Muscle of arm (tissue), 12 donors: ENCODE data around the gene COX7A2L. TPM values are rescaled to one million over a fixed set of nuclear protein-coding genes. Genes with fewer than 3 reads are reported as not detected.

ENCODE experiments used
- DNase-seq: peaks from one replicate; pipeline ENCODE4 v3.0.0-alpha.2; 2013
- polyA plus RNA-seq, 12 donors: library from polyadenylated mRNA; unstranded; fragments of 120-200 nt; gene quantifications; one replicate each; pipeline ENCODE4 v1.2.1, GENCODE V29; 2013; ENCODE audit not compliant: insufficient read length in 12 of 12

COX7A2L gene
- polyA plus RNA-seq, 12 donors = 102 to 180 (median 154) TPM; not detected in 1

DNA sequence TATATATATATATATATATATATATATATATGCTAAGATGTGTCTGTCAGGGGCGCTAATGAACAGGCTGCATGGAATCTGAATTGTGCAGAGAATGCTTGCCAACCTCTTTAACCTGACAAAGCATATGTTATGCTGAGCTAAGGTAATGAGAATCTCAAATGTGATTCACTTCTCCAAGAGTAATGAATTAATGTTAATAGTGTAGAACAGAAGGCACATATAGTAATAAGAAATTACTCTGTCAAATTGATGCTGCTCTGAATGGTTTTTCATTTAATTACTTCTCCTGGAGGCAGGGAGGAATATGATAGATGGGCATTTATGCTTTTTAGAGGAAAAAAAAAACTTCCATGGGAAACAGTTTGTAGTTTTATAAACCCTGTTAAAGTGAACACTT is 35.4 kb downstream of the COX7A2L start:
- no peak for DNase-seq

- DNase-seq = no peak
Observed at GRCh38 chr2:42324949-42325348, 36.1 kb downstream of the COX7A2L start.

DNA sequence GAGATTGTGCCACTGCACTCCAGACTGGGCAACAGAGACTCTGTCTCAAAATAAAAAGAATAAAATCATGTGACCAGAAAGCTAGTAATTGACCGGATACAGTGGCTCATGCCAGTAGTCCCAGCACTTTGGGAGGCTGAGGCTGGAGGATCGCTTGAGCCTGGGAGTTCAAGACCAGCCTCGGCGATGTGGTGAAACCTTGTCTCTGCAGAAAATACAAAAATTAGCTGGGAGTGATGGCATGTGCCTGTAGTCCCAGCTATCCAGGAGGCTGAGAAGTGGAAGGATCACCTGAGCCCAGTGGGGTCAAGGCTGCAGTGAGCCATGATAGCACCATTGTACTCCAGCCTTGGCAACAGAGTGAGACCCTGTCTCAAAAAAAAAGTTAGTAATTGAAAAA is 36.8 kb downstream of the COX7A2L start:
- DNase-seq = no peak

DNA sequence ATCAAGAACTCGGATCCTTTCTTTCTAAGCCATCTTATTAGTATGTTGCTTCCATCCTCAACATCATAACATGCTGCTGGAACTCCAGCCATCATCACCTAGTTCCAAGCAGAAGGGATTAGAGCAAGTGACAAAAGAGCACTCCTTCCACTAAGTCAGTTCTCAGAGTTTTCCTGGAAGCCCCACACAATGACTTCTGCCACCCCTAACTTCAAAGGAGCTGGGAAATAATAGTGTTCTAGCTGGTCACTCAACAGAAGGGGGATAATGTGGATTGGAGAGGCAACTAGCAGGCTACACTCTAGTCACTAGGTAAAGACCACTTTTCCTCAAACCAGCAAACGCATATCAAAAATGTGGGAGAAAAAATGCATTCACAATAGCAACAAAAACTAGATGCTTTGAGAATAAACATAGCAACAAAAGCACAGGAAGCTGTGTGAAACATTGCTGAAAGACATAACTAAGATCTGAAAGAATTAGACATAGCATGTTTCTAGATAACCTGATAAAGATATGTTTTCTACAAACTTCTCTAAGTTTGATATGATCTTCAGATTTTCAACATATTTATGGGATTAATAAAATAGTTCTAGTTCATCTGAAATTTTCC is 39.5 kb downstream of the COX7A2L start:
- DNase-seq = no peak

DNA sequence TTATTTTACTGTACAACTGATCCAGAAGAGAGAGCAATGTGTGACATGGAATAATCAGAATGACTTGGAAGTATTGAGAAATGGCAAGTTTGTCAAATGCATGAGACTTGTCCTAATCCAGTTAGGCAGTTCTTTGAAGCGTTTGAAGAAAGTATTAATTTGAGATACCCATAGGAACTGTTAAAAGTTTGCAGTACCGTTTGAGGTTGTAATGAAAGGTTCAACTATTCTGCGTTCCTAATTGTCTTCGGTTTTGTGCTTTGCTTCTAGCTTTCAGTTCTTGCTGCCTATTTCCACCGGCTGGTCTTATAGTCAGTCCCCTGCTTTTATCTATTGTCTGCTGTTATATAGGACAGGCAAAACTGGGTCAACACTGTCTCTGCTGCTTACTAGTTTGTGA is 41.8 kb downstream of the COX7A2L start:
- no peak for DNase-seq

GRCh38 chr2:42317945-42318344 is 43.1 kb downstream of the COX7A2L start:
- no peak for DNase-seq

GRCh38 chr2:42317486-42317885 is 43.5 kb downstream of the COX7A2L start:
- no peak for DNase-seq

DNA sequence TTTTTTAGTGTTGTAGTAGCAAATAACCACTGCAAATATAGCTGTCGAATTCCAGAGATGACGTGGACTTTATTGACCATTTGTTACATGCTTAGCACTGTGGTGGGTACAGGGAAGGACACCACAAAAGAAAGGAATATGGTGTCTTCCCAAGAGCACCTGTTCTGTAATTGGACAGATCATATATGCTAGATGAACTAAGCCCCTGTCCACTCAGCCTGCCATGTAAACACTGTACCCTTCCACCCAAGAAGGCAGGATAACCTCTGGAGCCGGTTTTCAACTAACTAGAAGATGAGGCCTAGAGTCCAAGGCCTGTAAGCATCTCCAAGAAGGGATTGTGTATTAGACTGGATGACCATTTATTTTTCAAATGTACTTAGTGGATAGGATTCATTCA is 44.1 kb downstream of the COX7A2L start:
- DNase-seq = no peak

- DNase-seq = no peak
Observed at GRCh38 chr2:42315844-42316470, 45.1 kb downstream of the COX7A2L start.

DNA sequence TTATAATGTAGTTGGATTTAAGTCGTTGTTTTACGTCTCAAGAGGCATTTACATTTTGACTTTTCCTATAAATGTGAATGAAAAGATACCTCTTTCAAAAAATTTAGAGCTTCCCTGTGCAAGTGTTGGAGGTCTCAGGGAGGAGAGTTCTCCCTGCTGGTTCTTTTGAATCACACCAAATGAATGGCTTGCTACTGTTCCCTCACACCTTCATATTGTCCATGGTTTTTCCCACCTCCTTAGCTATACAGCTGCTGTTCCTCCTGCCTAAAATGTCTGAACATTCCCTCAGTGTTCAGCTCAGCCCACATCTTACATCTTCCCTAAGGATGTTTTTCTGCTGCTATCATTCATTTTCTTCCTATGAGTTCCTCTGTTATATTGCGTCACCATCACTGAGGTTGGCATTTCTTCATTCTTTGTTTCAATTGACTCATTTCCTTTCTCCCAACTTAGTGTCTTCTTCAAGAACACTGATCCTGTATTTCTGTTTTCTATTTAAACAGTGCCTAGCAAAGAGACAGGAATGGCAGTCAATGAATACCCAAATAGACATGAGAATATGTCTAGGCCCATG is 46.0 kb downstream of the COX7A2L start:
- DNase-seq = no peak

- DNase-seq = no peak
Observed at GRCh38 chr2:42312106-42312505, 48.9 kb downstream of the COX7A2L start.

- no peak for DNase-seq
Observed at GRCh38 chr2:42310007-42310515, 51.0 kb downstream of the COX7A2L start.

GRCh38 chr2:42309366-42309765 is 51.7 kb downstream of the COX7A2L start:
- no peak for DNase-seq

DNA sequence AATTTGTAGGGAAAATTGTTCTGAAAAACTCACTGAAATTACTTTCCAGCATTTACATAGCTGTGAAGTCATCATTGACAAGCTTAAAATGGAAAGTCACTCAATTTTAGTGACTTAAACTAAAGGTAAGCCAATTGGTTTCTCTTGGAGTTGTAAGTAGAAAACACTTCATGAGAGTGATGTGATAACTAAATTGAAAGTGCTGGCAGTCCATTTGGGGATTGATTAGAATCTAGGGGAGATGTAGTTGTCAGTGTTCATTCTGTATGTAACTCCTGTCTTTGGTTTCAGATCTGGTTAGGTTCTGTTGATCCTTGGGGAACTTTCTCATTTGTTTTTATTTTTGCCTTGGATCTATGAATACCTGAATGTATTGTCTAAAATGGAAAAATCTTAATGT is 53.8 kb downstream of the COX7A2L start:
- DNase-seq = no peak

DNA sequence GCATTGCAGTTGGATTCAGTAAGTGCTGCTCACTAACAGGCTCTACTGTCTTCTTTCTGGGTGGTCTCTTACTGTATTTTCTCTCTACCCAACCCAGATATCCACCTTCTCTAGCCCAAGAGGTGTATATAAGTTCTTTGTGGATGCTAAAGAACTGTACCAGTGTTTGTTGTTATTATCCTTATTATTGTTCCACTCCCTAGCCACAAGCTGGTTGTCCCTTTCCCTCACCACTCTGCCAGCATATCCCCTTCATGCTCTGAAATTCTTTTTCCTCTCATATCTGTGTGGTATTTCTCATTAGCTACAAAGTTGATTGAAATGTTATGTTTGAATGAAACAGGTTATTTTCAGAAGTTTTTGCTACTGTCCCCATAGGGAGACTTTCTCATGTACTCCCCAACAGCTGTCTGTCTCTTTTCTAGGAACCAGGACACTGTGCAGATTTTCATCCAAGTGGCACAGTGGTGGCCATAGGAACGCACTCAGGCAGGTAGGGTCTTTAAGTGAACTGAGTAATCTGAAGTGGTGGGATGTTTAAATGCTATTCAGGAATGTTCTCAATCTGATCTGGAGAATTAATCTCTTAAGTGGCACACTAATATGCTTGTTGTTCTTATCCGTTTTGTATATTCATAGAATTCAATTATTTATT is 56.8 kb downstream of the COX7A2L start:
- no peak for DNase-seq

DNA sequence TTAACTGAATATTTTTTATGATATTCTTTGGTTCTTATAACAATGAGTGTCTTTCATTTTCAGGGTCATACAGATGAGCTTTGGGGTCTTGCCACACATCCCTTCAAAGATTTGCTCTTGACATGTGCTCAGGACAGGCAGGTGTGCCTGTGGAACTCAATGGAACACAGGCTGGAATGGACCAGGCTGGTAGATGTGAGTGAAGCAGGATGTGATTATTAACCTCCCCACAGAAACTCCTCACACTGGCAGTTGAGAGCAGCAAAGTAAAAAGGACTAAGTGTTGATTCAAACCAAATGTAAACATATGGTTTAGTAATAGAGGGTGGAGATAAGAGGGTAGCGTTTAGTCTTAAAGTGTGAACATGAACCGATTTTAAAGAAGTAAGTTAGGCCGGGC is 57.8 kb downstream of the COX7A2L start:
- DNase-seq = no peak

DNA sequence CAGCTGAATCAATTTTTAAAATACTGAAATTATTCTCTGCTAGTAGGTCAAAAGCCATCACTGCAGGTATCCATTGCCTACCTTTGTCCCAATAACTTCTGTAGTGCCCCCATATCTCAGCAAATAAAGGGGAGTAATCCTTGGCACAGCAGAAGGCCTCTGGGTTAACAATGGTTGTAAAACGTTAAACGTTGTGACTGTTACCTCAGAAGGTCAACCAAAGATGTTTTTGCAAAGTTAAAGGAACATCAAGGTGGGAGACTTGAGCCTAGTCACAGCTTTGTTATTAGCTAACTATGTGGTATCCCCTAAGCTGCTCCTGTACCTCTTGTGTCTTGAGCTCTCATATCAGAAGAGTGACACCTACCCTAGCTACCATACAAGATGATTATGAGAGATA is 60.5 kb downstream of the COX7A2L start:
- DNase-seq = no peak

Other genes starting within 250 kb of the COX7A2L start
- 10 to 100 TPM in 11 of 12 donors, not detected in 1; 23.8 to 69.9 (median 37.4) TPM for gene EML4, start 191.9 kb downstream of the COX7A2L start, polyA plus RNA-seq
- under 1 TPM in 2 of 12 donors, not detected in 10; 0.06 TPM for gene KCNG3, start 132.8 kb upstream of the COX7A2L start, polyA plus RNA-seq
- gene MTA3, start 207.4 kb upstream of the COX7A2L start, polyA plus RNA-seq = 10 to 100 TPM in 11 of 12 donors, not detected in 1; 19.0 to 67.1 (median 31.1) TPM